ENCODE data around the gene CASQ1.

DNA sequence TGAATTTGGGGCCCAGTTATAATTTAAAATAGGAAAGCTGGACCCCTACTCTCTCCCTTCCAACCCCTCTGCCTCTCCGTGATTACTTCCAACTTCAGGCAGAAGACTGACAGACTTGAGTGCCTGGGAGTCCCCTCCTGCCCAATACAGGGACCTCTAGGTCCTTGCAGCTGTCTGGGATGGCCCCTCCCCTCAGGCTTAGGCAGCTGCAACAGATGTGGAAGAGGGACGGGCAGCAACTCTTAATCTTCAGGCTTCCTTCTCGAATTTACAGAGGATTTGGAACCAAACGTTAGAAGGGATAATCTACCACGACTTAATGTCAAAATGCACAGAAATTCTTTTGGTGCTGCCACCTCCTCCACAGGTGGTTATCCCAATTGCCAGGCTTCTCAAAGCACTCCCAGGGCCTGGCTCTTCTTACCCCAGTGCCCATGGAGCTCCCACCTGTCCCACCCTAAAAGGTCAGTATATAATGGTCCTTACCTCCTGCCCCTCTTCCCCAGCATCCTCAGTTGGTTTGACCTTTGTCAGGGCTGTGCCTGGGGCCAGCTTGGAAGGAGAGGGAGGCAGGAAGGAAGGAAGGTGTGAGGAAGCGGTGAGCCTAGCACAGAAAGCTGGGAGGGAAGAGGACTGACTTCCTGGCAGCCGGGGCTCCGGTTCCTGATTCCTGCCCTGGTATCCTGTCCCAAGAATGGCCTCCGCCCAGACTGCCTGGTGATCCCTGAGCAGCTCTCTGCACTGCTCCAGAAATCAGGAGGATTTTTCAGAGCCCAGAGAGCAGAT lies 17.6 kb downstream of the CASQ1 start:
- TF ChIP-seq, protein P1, sequence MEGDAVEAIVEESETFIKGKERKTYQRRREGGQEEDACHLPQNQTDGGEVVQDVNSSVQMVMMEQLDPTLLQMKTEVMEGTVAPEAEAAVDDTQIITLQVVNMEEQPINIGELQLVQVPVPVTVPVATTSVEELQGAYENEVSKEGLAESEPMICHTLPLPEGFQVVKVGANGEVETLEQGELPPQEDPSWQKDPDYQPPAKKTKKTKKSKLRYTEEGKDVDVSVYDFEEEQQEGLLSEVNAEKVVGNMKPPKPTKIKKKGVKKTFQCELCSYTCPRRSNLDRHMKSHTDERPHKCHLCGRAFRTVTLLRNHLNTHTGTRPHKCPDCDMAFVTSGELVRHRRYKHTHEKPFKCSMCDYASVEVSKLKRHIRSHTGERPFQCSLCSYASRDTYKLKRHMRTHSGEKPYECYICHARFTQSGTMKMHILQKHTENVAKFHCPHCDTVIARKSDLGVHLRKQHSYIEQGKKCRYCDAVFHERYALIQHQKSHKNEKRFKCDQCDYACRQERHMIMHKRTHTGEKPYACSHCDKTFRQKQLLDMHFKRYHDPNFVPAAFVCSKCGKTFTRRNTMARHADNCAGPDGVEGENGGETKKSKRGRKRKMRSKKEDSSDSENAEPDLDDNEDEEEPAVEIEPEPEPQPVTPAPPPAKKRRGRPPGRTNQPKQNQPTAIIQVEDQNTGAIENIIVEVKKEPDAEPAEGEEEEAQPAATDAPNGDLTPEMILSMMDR (IDR thresholded peaks at IDR 0.05), result no peak
- no peak for TF ChIP-seq POLR2A (IDR thresholded peaks at IDR 0.05)

Data from right lobe of liver (tissue), 4 donors.